HepG2 (cell line): Measurements from ENCODE around the gene GMPPB. TPM values are rescaled to one million over a fixed set of nuclear protein-coding genes. Genes with fewer than 3 reads are reported as not detected.

Experiments
- CBFB ChIP-seq: sonication (generic); formaldehyde crosslinking; IDR thresholded peaks from 2 replicates; pipeline ENCODE4 v1.4.0; 2020; ENCODE audit warnings: missing genetic modification reagents
- DNMT1 ChIP-seq: sonication (generic); formaldehyde crosslinking; IDR thresholded peaks from 2 replicates; pipeline ENCODE4 v1.5.1; 2020; ENCODE audit warnings: mild to moderate bottlenecking, missing genetic modification reagents
- DRAP1 ChIP-seq: IDR thresholded peaks from 2 replicates; pipeline ENCODE4 v1.6.1; 2016; ENCODE audit warnings: missing genetic modification reagents, missing compliant biosample characterization
- HDAC6 ChIP-seq: fragments of 200-600 bp; sonication (generic); IDR thresholded peaks from 2 replicates; pipeline ENCODE4 v1.7.0; 2017; ENCODE audit warnings: mild to moderate bottlenecking, antibody characterized with exemption, low read length, low read depth
- NRL ChIP-seq: sonication (generic); formaldehyde crosslinking; IDR thresholded peaks from 2 replicates; pipeline ENCODE4 v1.5.0; 2020; ENCODE audit warnings: missing genetic modification reagents, mild to moderate bottlenecking, moderate library complexity, borderline replicate concordance
- PCBP2 ChIP-seq: fragments of 200-400 bp; formaldehyde crosslinking; optimal IDR thresholded peaks from 2 replicates; pipeline ENCODE3; 2018; ENCODE audit warnings: low read length, low read depth; ENCODE audit not compliant: poor library complexity, severe bottlenecking
- PHB2 ChIP-seq: fragments of 450-650 bp; IDR thresholded peaks from 2 replicates; pipeline ENCODE4 v1.6.1; 2018; ENCODE audit not compliant: partially characterized antibody
- POLR2G ChIP-seq: fragments of 200-400 bp; formaldehyde crosslinking; IDR thresholded peaks from 2 replicates; pipeline ENCODE4 v1.6.1; 2018; ENCODE audit warnings: mild to moderate bottlenecking, low read depth, low read length, moderate library complexity
- SP2 ChIP-seq: sonication (generic); formaldehyde crosslinking; IDR thresholded peaks from 2 replicates; pipeline ENCODE4 v1.5.1; 2020; ENCODE audit warnings: mild to moderate bottlenecking, missing genetic modification reagents
- SRSF9 ChIP-seq: fragments of 200-400 bp; formaldehyde crosslinking; IDR thresholded peaks from 2 replicates; pipeline ENCODE4 v1.6.1; 2018; ENCODE audit warnings: borderline replicate concordance, mild to moderate bottlenecking, low read depth, low read length; ENCODE audit not compliant: insufficient read depth, poor library complexity, severe bottlenecking
- ZFP37 ChIP-seq: sonication (generic); formaldehyde crosslinking; IDR thresholded peaks from 2 replicates; pipeline ENCODE4 v1.4.0; 2020; ENCODE audit warnings: missing genetic modification reagents, borderline replicate concordance
- ZNF253 ChIP-seq: sonication (generic); formaldehyde crosslinking; IDR thresholded peaks from 2 replicates; pipeline ENCODE4 v1.8.0; 2022; ENCODE audit warnings: mild to moderate bottlenecking, missing genetic modification reagents, borderline replicate concordance
- ZNF350 ChIP-seq: sonication (generic); formaldehyde crosslinking; IDR thresholded peaks from 2 replicates; pipeline ENCODE4 v1.4.0; 2020; ENCODE audit warnings: mild to moderate bottlenecking, low read depth, missing genetic modification reagents, borderline replicate concordance
- ZNF407 ChIP-seq: sonication (generic); formaldehyde crosslinking; IDR thresholded peaks from one replicate; pipeline ENCODE4 v1.5.1; 2020; ENCODE audit warnings: mild to moderate bottlenecking, missing genetic modification reagents; ENCODE audit errors: not compliant biosample characterization
- ZNF75D ChIP-seq: sonication (generic); formaldehyde crosslinking; IDR thresholded peaks from 2 replicates; pipeline ENCODE4 v1.8.1; 2023; ENCODE audit warnings: missing genetic modification reagents, mild to moderate bottlenecking, borderline replicate concordance
- ZNF839 ChIP-seq: sonication (generic); formaldehyde crosslinking; IDR thresholded peaks from 2 replicates; pipeline ENCODE4 v1.4.0; 2020; ENCODE audit warnings: missing genetic modification reagents, mild to moderate bottlenecking, borderline replicate concordance
- polyA plus RNA-seq, 8 experiments: library from polyadenylated mRNA; depleted of rRNA in 3 of 8; stranded (reverse) in 7 of 8; unstranded in 1 of 8; fragments of >200 nt; fragmentation: Illumina TruSeq in 4 of 8; extraction: Trizol in 4 of 8; gene quantifications; 2 replicates each; pipeline versions ENCODE4 v1.2.1 to v1.2.3, GENCODE V29; 2011 to 2016; ENCODE audit warnings: low read depth in 4 of 8, missing spikeins in 1 of 8, mixed read lengths in 1 of 8; ENCODE audit not compliant: insufficient read depth in 1 of 8
- total RNA-seq, 5 experiments: library from RNA; depleted of rRNA; stranded (reverse); fragments of >200 nt; fragmentation: Illumina TruSeq; extraction: Trizol; gene quantifications; 2 replicates each; pipeline ENCODE4 v1.2.3, GENCODE V29; 2016; ENCODE audit warnings: low read depth in 1 of 5
- TF ChIP-seq, protein P1 (sequence below): sonication (generic); formaldehyde crosslinking; IDR thresholded peaks from 2 replicates; pipeline ENCODE4 v1.9.0; 2022; ENCODE audit warnings: low read depth, missing genetic modification reagents

Gene GMPPB
- total and polyA plus RNA-seq, 2 of the 13 experiments (the other 11 are each of a cell fraction or from before 2014, with no cell fraction given) = 6.5 to 23.1 TPM

DNA sequence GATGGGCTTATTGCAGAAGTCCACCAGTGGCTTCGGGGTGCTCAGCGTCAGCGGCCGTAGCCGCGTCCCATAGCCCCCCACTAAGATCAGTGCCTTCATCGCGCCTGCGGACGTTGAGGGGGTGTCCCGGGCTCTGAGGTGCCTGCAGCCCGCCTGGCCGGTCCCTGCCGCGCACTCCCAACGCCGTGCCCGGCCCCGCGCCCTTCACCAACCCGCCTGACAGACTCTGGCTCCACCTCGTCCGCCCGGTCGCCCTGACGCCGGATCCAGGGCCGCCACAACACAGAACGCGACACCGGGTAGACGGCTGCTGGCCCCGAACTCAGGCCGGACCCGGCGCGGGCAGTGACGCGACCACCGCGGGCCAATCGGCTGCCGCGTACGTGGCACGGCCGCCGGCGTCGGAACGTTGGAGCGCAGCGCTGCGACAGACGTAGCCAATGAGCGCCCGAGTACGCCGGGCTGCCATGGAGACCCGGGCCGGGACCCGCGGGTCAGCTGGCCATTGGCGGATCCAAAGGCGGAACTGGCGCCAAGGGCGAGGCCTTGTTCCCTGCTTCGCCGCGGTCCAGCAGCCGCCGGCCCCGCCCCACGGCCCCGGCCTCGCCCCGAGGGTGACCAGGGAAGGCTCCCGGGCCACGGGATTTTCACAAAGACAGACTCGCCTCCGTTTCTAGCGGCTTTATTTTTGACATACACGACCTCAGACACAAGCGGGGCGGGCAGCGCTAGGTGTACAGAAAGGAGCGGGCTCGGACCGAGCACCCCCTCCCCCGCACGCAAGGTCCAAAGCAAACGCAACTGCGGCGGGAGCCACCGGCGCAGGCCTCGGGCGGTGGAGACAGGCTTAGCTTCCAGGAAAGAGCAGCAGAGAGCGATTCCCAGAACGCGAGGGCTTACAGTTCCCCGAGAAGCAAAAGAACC is at the start of gene GMPPB (continued):
- TF ChIP-seq ZNF407 (CRISPR knock-in tag) = no peak
- TF ChIP-seq DRAP1 (CRISPR knock-in tag) = peak; percentile 51
- TF ChIP-seq ZNF253 (CRISPR knock-in tag) = peak; percentile 84; the same call in 1 of the 2 replicates
- TF ChIP-seq PHB2 = no peak
- no peak; the same call in 1 of the 2 replicates for TF ChIP-seq ZFP37 (CRISPR knock-in tag)
- TF ChIP-seq DNMT1 (CRISPR knock-in tag) = no peak; the same call in 1 of the 2 replicates
- peak; percentile 77; the same call in 1 of the 2 replicates for TF ChIP-seq POLR2G
- no peak for TF ChIP-seq ZNF839 (CRISPR knock-in tag)
- no peak for TF ChIP-seq HDAC6
- TF ChIP-seq ZNF75D = no peak
- peak; percentile 81 for TF ChIP-seq SP2
- TF ChIP-seq ZNF350 (CRISPR knock-in tag) = peak; percentile 19; the same call in 1 of the 2 replicates
- TF ChIP-seq CBFB (CRISPR knock-in tag) = 0 out of 2 replicates have a peak, but pooled peaks have one; percentile 57
- TF ChIP-seq SRSF9 = no peak
- no peak for TF ChIP-seq PCBP2
- TF ChIP-seq, protein P1, sequence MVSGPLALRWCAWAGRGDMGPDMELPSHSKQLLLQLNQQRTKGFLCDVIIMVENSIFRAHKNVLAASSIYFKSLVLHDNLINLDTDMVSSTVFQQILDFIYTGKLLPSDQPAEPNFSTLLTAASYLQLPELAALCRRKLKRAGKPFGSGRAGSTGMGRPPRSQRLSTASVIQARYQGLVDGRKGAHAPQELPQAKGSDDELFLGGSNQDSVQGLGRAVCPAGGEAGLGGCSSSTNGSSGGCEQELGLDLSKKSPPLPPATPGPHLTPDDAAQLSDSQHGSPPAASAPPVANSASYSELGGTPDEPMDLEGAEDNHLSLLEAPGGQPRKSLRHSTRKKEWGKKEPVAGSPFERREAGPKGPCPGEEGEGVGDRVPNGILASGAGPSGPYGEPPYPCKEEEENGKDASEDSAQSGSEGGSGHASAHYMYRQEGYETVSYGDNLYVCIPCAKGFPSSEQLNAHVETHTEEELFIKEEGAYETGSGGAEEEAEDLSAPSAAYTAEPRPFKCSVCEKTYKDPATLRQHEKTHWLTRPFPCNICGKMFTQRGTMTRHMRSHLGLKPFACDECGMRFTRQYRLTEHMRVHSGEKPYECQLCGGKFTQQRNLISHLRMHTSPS (CRISPR knock-in tag) = no peak
- peak; percentile 84; the same call in 1 of the 2 replicates for TF ChIP-seq NRL (CRISPR knock-in tag)
